HG03342 (cell line): Measurements from ENCODE around the gene CDT1.

Experiments used
- ATAC-seq: cut with Tn5 transposase; IDR thresholded peaks from one replicate; pipeline ENCODE4 v1.9.1; 2021; ENCODE audit warnings: mild to moderate bottlenecking, moderate library complexity; ENCODE audit not compliant: unreplicated experiment

The CDT1 gene

DNA sequence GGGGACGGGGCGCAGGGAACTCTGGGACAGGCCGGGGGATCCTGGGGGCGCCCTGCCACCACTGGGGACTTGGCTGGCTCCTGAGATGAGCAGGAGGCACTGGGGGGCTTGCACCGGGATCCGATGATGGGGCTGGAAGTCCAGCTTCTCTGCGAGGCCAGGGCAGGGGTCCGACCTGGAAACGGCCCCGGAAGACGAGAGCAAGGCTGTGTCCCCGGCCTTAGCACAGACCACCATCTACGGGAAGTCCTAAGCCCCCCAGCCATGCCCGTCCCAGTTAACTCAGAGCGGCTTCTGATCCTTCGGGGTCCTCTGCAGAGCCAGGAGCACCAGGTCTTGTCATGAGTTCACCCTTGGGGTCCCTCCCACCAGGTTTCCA, 573 bp downstream of the CDT1 start:
- ATAC-seq, result no peak

GRCh38 chr16:88804552-88805339, 1.2 kb downstream of the CDT1 start:
- ATAC-seq, result no peak

DNA sequence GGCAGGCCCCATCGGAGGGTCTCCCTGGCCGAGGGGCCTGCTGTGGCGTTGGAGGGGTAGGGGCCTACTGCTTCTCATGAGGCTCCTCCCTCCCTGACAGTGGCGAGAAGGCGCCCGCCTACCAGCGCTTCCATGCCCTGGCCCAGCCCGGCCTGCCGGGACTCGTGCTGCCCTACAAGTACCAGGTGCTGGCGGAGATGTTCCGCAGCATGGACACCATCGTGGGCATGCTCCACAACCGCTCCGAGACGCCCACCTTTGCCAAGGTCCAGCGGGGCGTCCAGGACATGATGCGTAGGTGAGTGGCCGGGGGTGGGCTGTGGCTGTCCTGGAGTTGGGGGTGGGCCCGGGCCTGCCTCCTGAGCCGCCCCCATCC, 1.7 kb downstream of the CDT1 start:
- ATAC-seq, result no peak

DNA sequence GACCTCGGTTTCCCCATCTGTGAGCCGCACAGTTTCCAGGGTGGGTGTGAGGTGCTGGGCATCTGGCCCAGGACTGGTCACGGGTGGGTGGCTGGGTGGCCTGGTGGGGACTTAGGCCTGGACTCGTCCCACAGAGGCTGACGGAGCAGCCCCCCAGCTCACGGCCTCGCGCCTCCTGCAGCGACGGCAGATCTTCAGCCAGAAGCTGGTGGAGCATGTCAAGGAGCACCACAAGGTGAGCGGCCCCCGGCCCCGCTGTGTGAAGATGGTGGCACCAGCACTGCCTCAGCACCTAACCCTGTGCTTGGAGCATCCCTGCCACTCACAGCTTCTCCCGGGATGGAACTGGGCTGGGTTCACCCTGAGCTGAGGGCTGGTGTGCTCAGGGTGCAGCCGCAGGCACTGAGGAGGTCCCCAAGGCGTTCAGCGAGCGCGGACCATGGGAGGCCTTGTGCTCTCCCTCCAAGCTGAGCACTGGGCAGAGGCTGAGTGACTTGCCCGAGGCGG, 2.4 kb downstream of the CDT1 start:
- no peak for ATAC-seq

DNA sequence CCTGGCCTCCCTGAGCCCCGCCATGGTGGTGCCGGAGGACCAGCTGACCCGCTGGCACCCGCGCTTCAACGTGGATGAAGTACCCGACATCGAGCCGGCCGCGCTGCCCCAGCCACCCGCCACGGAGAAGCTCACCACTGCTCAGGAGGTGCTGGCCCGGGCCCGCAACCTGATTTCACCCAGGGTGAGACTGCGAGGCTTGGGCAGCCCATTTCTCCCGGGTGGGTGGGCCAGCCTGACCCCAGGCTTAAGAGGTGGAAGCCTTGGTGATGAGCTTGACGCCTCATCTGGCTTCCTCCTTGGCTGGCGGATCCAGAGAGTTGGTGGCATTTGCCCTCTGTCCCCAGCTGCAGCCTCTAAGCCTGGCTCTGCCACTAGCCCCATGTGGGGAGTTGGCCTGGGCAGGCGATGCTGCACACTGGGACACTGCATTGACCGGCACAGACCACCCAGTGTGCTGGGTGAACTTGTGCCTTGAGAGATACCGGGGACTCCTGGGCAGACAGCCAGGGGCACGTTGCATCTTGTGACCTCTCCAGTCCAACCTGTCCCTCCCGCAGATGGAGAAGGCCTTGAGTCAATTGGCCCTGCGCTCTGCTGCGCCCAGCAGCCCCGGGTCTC, 3.0 kb downstream of the CDT1 start:
- ATAC-seq, result no peak

GRCh38 chr16:88807142-88807625, 3.6 kb downstream of the CDT1 start:
- ATAC-seq, result no peak

DNA sequence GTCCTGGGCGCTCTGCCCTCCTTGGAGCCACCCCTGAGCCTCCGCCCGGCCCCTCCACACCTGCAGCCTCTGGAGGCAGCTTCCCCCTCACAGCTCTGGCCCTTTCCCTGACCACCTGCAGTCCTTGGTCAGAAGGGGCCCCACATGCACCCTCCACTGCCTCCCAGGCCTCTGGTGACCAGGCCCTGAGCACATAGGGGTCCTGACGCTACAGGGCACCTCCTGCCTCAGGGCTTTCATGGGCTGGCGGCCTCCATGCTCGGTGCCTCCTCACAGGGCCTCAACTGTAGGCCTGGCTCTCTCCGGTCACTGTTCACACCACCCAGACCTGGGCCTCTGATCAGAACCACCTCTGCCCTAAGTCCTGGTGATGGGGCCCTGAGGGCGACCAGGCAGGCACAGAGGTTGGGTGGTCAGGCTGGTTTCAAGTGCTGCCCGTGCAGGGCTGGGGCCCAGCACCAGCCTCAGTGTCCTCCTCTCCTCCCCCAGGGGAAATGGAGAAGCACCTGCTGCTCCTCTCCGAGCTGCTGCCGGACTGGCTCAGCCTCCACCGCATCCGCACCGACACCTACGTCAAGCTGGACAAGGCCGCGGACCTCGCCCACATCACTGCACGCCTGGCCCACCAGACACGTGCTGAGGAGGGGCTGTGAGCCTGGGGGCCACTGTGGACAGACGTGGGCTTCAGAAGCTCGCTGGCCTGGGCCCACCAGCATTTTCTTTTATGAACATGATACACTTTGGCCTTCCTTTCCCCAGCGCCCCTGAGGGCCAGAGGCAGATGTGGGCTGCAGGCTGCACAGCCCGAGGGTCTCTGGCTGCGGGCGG, 4.3 kb downstream of the CDT1 start:
- no peak for ATAC-seq

DNA sequence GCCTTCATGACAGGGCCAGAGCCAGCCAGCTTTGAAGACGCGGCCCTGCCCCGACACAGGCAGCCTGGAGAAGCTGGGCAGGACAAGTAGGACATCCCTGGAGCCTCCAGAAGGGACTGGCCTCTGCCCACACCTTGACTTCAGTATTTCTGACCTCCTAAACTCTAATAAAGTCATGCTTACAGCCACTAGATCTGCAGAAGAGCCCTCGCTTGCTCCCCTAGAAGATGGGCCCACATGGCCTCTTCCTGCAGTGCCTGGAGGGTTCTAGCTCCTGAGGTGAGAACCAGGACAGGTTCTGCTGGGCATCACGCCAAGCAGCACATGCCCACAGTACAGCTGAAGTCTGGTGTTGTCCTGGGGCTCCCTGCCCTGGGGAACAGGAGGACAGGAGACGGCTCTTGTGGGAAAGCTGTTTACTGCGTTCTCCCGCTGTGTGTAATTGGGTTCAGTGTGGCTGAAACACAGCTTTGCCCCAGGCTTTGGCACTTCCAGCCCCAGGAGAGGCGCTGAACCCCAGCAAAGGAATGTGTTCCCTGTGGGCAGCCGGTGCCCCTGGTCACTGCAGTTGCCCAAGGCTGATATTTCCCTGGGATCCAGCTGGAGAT, 5.6 kb downstream of the CDT1 start:
- no peak for ATAC-seq

- no peak for ATAC-seq
Observed at GRCh38 chr16:88809676-88810165, 6.1 kb downstream of the CDT1 start.

GRCh38 chr16:88810166-88810911, 6.8 kb downstream of the CDT1 start:
- ATAC-seq, result no peak

DNA sequence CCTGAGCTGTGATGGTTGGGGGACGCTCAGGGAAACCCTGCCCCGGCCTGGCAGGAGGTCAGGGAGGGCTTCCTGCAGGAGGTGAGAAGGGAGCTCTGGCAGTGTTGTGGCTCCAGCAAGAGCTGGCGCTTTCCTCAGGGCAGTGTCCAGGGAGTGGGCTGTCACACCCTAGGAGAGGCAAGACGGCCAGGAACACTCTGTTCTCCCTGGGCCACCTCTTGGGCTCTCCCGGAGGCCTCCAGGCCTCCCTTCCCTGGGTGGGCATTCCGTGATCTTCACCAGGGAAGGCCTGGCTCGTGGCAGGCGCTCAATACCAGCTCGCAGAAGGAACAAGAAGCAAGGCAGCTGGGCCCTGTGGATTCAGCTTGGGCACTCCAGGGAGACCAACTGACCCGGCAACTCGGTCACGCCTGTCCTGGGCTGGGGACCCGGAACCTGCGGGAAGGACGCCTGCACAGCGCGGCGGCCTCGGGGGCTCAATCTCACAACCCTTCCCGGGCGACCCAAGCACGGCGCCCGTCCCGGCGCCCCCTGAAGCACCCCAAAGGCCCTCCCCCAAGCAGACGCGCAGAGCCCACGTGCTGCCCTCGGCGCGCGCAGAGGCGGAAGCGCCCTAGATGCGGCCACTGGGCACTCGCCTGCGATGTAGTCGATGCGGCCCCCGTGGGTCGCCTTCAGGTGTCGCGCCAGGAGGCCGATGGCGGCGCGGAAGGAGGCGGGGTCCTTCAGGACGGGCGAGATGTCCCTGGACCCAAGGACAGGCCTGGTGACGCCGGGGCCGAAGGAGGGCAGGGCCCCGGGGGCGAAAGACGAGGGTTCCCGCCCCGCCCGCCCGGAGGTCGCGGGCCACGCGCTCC, 7.6 kb downstream of the CDT1 start:
- peak; percentile 39 for ATAC-seq

- peak; percentile 57 for ATAC-seq
Observed at GRCh38 chr16:88811769-88812512, 8.4 kb downstream of the CDT1 start, which contains the start of gene APRT. TSS of gene APRT (minus strand) at chr16:88811928. CDS start at chr16:88811899, 29 bp downstream.

DNA sequence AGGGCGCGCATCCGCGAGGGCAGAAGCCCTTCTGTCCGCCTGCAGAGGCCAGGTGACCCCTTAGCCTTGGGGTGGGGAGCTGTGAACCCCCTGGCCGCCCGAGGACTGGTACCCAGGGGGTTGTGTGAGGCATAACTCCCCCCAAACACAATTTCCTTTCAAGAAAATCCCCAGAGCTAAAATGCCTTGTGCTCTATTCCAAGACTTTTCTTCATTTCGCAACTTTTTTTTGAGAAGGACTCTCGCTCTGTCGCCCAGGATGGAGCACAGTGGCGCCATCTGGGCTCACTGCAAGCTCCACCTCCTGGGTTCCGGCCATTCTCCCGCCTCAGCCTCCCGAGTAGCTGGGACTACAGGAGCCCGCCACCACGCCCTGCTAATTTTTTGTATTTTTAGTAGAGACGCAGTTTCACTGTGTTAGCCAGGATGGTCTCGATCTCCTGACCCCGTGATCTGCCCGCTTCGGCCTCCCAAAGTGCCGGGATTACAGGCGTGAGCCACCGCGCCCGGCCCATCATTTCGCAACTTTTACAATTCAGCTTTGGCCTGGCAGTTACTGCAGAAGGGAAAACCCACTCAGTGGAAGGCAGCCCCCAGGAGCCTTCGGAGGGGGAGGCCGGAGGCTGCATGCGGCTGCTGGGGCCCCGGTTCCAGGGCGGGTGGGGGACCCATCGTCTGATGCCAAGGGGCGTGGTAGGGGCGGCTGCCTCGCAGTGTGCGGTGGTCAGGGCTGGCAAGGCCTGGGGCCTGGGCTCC, 9.1 kb downstream of the CDT1 start:
- no peak for ATAC-seq

GRCh38 chr16:88813269-88814143, 9.9 kb downstream of the CDT1 start:
- ATAC-seq, result no peak

- no peak for ATAC-seq
Observed at GRCh38 chr16:88814144-88814502, 10.5 kb downstream of the CDT1 start.

- no peak for ATAC-seq
Observed at GRCh38 chr16:88815227-88815626, 11.6 kb downstream of the CDT1 start.
